Fibroblast of the conjunctiva (primary cell): ENCODE results near the gene MINDY4B.
A peak's percentile ranks its signal among the peaks of the same experiment; 100 is the strongest.
"Not testable (repeated sequence)": the region's sequence is repeated elsewhere in the genome, so short reads cannot be mapped to it uniquely, and the experiment has no call there.

Source experiments
- DNase-seq: peaks from one replicate; pipeline ENCODE4 v3.0.0-alpha.2; 2010; ENCODE audit warnings: low read depth

Gene MINDY4B

DNA sequence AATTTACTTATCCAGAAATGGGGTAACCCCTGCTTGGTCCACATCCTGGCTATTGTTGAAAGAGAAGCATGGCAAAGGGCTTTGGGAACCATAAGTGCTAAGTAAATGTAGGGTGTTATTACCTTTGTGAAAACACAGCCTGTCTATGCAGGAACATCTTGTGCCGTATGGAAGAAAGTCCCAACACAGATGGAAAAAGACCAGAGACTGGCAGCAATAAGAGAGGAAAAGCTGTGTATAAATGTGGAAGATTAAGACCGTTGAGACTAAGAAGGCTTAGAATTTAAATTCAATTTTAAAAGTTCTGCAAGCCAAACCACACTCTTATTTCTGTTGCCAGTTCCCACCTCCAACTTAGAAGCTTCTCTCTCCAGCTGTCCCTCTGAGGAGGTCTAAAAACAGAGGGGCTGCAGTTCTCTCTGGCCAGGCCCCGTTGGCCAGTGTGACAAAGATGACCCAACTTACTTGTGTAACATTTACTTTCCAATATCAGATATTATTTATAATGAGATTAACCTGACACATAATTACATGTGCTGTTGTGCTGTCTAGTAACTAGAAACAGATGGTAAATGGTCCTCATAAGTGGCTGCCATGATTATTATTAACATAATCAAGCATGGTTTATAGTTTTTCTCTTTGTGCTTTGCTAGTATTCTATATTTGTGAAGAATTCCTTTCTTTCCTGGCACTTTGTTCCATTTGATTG, 7.0 kb downstream of the MINDY4B start:
- no peak for DNase-seq

DNA sequence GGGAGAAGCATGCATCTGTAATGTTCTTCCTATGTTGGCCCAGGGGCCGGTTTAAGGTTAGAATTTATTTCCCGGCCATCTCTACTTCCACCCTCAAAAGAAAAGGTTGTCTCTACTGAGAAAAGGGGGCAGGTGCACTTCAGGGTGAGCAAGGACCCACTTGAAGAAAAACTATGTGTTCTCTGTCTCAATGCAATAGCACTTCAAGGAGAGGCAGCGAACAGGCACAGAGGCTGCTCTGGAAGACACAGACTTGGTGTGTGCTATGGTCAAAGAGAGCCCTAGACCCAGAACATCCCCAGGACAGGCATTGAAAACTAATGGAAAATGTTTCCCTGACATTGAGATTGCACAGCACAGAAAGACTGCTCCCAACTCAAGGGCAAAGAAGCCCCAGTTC, 7.6 kb downstream of the MINDY4B start:
- no peak for DNase-seq

GRCh38 chr3:150890831-150891230, 14.4 kb downstream of the MINDY4B start:
- DNase-seq: no peak

- peak; percentile 14 for DNase-seq
Measured at GRCh38 chr3:150890295-150890694, 14.9 kb downstream of the MINDY4B start.

DNA sequence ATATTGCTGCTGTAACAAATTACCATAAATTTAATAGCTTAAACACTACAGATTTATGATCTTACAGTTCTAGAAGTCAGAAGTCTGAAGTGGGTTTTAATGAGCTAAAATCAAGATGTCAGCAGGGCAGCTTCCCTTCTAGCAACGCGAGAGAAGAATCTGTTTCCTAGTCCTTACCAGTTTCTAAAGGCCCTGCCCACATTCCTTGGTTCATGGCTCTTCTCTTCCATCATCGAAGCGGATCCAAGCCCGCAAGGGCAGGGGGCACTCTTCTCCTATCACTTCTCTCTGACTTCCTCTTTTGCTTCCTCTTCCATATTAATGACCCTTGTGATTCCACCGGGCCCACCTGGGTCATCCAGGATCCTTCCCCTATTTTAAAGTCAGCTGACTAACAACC, 16.1 kb downstream of the MINDY4B start:
- no peak for DNase-seq

DNA sequence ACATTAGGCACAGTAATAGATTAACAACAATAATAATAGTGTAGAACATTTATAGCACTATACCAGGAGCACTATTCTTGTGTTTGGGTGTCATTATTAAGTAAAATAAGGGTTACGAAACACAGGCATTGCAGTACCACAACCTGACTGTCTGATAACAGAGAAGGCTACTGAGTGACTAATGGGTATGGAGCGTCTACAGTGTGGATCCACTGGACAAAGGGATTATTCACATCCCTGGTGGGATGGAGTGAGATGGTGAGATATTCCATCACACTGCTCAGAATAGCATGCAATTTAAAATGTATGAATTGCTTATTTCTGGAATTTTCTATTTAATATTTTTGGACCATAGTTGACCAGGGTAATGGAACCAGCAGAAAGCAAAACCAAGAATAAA, 18.2 kb downstream of the MINDY4B start:
- no peak for DNase-seq

GRCh38 chr3:150885535-150885934, 19.7 kb downstream of the MINDY4B start:
- no peak for DNase-seq

GRCh38 chr3:150878996-150879575, 26.2 kb downstream of the MINDY4B start:
- no peak for DNase-seq

GRCh38 chr3:150878290-150878689, 26.9 kb downstream of the MINDY4B start:
- DNase-seq: no peak

- DNase-seq: no peak
Measured at GRCh38 chr3:150877303-150877702, 27.9 kb downstream of the MINDY4B start.

GRCh38 chr3:150876611-150877265, 28.5 kb downstream of the MINDY4B start:
- no peak for DNase-seq

- no peak for DNase-seq
Measured at GRCh38 chr3:150875548-150875947, 29.7 kb downstream of the MINDY4B start.

- DNase-seq: no peak
Measured at GRCh38 chr3:150874666-150875219, 30.5 kb downstream of the MINDY4B start.

- DNase-seq: no peak
Measured at GRCh38 chr3:150871192-150871591, 34.0 kb downstream of the MINDY4B start.

- DNase-seq: no peak
Measured at GRCh38 chr3:150870406-150870805, 34.8 kb downstream of the MINDY4B start.

- DNase-seq: no peak
Measured at GRCh38 chr3:150868282-150868681, 37.0 kb downstream of the MINDY4B start.

DNA sequence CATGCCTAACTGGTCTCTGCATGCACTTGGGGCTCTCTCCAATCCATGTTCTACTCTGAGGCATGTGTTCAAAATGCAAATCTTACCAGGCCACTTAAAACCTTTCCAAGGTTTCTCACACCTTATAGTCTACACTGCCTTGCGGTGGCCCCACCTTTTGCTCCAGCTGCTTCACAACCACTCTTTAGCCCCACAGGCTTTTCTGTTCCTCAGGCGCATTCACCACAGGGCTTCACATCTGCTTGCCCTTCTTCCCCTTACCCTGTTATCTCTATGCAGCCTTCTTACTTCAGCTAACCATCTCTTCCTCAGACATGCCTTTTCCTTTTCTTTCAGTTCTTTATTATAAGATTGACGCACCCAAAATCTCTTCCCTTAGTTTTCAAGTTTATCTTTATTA, 37.8 kb downstream of the MINDY4B start:
- no peak for DNase-seq

- not testable (repeated sequence) for DNase-seq
Measured at GRCh38 chr3:150863921-150864320, 41.3 kb downstream of the MINDY4B start.

DNA sequence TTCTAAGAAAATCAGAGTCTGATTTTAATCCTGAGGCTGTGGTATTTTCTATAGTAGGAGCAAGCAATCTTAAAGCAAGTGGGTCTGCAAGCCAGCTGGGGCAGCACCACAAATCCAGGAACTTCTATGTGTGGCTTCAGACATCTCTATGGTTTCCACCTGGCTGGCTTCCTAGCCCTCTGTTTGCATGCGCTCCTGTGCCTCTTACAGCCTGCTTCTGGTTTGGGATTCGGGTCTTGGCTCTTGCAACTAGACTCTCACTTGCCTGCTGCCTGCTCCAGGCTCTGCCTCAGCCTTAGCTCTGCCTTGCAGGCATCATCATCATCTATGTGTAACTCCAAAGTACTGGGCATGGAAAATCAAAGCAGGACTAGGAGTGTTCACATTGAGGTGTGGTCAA, 43.4 kb downstream of the MINDY4B start:
- DNase-seq: no peak

GRCh38 chr3:150857936-150858335, 47.3 kb downstream of the MINDY4B start:
- DNase-seq: not testable (repeated sequence)

DNA sequence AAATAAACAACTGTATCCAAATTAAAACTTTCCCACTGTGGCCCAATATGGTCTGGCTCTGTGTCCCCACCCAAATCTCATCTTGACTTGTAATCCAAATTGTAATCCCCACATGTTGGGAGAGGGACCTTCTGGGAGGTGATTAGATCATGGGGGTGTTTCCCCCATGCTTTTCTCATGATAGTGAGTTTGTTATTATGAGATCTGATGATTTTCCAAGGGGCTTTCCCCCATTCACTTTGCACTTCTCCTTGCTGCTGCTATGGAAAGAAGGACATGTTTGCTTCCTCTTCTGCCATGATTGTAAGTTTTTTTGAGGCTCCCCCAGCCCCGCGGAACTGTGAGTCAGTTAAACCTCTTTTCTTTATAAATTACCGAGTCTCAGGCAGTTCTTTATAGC, 55.0 kb downstream of the MINDY4B start:
- no peak for DNase-seq

- DNase-seq: no peak
Measured at GRCh38 chr3:150848864-150849263, 56.4 kb downstream of the MINDY4B start.

- DNase-seq: no peak
Measured at GRCh38 chr3:150847433-150847832, 57.8 kb downstream of the MINDY4B start.
